HEK293T (cell line): ENCODE measurements around the gene IFI27L1.

Experiments
- CTCF ChIA-PET: fragments of 350-600 bp; formaldehyde crosslinking; extraction: SDS; loops from one replicate; lab custom pipeline; 2021; ENCODE audit warnings: antibody characterized with exemption, inconsistent platforms; lab: Yijun Ruan, JAX
- POLR2A ChIA-PET: fragments of 350-600 bp; formaldehyde crosslinking; extraction: SDS; loops from one replicate; lab custom pipeline; 2020; ENCODE audit warnings: antibody characterized with exemption, inconsistent platforms; lab: Yijun Ruan, JAX
- DNase-seq: peaks from one replicate; pipeline ENCODE4 v3.0.0; 2012; ENCODE audit warnings: mixed read lengths; ENCODE audit errors: extremely low spot score
- ARNT ChIP-seq: fragments of 450-650 bp; IDR thresholded peaks from 2 replicates; pipeline ENCODE4 v1.6.1; 2017; ENCODE audit warnings: mild to moderate bottlenecking
- BHLHE40 ChIP-seq: fragments of 450-650 bp; IDR thresholded peaks from 2 replicates; pipeline ENCODE4 v1.6.1; 2016; ENCODE audit warnings: mild to moderate bottlenecking, moderate library complexity, borderline replicate concordance
- CTBP1 ChIP-seq: fragments of 450-650 bp; IDR thresholded peaks from 2 replicates; pipeline ENCODE4 v1.6.1; 2016; ENCODE audit warnings: borderline replicate concordance
- ELF4 ChIP-seq: fragments of 450-650 bp; IDR thresholded peaks from 2 replicates; pipeline ENCODE4 v1.6.1; 2017; ENCODE audit warnings: antibody characterized with exemption
- FOXA1 ChIP-seq: fragments of 450-650 bp; IDR thresholded peaks from 2 replicates; pipeline ENCODE4 v1.6.1; 2016; ENCODE audit warnings: mild to moderate bottlenecking
- FOXK2 ChIP-seq: fragments of 450-650 bp; IDR thresholded peaks from 2 replicates; pipeline ENCODE4 v1.6.1; 2016; ENCODE audit warnings: mild to moderate bottlenecking
- FOXM1 ChIP-seq: fragments of 450-650 bp; IDR thresholded peaks from 2 replicates; pipeline ENCODE4 v1.6.1; 2017; ENCODE audit warnings: mild to moderate bottlenecking, borderline replicate concordance
- HDGF ChIP-seq: fragments of 450-650 bp; IDR thresholded peaks from 2 replicates; pipeline ENCODE4 v1.6.1; 2017; ENCODE audit warnings: antibody characterized with exemption, borderline replicate concordance
- L3MBTL2 ChIP-seq: fragments of 450-650 bp; conservative IDR thresholded peaks from 2 replicates; pipeline ENCODE4 v1.6.1; 2016; ENCODE audit warnings: mild to moderate bottlenecking
- LEF1 ChIP-seq: fragments of 450-650 bp; IDR thresholded peaks from 2 replicates; pipeline ENCODE4 v1.6.1; 2017; ENCODE audit warnings: mild to moderate bottlenecking, borderline replicate concordance
- NFRKB ChIP-seq: fragments of 450-650 bp; IDR thresholded peaks from 2 replicates; pipeline ENCODE4 v1.6.1; 2016; ENCODE audit warnings: mild to moderate bottlenecking, moderate library complexity
- SP1 ChIP-seq: fragments of 450-650 bp; IDR thresholded peaks from 2 replicates; pipeline ENCODE4 v1.6.1; 2017
- SUZ12 ChIP-seq: fragments of 450-650 bp; IDR thresholded peaks from 2 replicates; pipeline ENCODE4 v1.6.1; 2016; ENCODE audit warnings: mild to moderate bottlenecking
- TARDBP ChIP-seq: fragments of 450-650 bp; IDR thresholded peaks from 2 replicates; pipeline ENCODE4 v1.6.1; 2016
- ZNF384 ChIP-seq: fragments of 450-650 bp; IDR thresholded peaks from 2 replicates; pipeline ENCODE4 v1.6.1; 2016
- TF ChIP-seq, protein P1 (sequence below): fragments of 450-650 bp; IDR thresholded peaks from 2 replicates; pipeline ENCODE4 v1.6.1; 2016

Gene IFI27L1

GRCh38 chr14:94047581-94047980, 33.5 kb upstream of the IFI27L1 start:
- TF ChIP-seq FOXK2 (no peak), BHLHE40 (no peak), HDGF (no peak), TARDBP (no peak), CTBP1 (no peak), ELF4 (no peak), ARNT (no peak), LEF1 (no peak), ZNF384 (no peak), FOXA1 (no peak)
- no peak for DNase-seq
- ChIA-PET POLR2A (no interaction called here), CTCF (no interaction called here)

GRCh38 chr14:94048691-94049624, 32.2 kb upstream of the IFI27L1 start:
- TF ChIP-seq, protein P1, sequence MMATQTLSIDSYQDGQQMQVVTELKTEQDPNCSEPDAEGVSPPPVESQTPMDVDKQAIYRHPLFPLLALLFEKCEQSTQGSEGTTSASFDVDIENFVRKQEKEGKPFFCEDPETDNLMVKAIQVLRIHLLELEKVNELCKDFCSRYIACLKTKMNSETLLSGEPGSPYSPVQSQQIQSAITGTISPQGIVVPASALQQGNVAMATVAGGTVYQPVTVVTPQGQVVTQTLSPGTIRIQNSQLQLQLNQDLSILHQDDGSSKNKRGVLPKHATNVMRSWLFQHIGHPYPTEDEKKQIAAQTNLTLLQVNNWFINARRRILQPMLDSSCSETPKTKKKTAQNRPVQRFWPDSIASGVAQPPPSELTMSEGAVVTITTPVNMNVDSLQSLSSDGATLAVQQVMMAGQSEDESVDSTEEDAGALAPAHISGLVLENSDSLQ, result no peak
- no peak for TF ChIP-seq ARNT
- TF ChIP-seq CTBP1, result no peak
- TF ChIP-seq HDGF, result no peak
- TF ChIP-seq ELF4, result no peak
- DNase-seq, result no peak
- ChIA-PET POLR2A (no interaction called here), CTCF (interaction anchor here (0.8 to 1.5 kb wide), 3 partner anchors 12 to 109 kb away, joined by 3 to 4 read pairs (median 3); no protein-coding TSS in a partner anchor)

- POLR2A ChIA-PET, result no interaction called here
- CTCF ChIA-PET, result interaction anchor here (1.0 to 1.5 kb wide), 2 partner anchors 13 to 110 kb away, joined by 3 to 4 read pairs; no protein-coding TSS in a partner anchor
- TF ChIP-seq L3MBTL2 (no peak), TARDBP (no peak), FOXA1 (no peak), ELF4 (no peak), HDGF (no peak), ARNT (no peak), LEF1 (no peak), FOXM1 (no peak), FOXK2 (no peak), SUZ12 (no peak)
- TF ChIP-seq, protein P1, result no peak
- DNase-seq, result no peak
Measured at GRCh38 chr14:94049625-94050023, 31.5 kb upstream of the IFI27L1 start.

DNA sequence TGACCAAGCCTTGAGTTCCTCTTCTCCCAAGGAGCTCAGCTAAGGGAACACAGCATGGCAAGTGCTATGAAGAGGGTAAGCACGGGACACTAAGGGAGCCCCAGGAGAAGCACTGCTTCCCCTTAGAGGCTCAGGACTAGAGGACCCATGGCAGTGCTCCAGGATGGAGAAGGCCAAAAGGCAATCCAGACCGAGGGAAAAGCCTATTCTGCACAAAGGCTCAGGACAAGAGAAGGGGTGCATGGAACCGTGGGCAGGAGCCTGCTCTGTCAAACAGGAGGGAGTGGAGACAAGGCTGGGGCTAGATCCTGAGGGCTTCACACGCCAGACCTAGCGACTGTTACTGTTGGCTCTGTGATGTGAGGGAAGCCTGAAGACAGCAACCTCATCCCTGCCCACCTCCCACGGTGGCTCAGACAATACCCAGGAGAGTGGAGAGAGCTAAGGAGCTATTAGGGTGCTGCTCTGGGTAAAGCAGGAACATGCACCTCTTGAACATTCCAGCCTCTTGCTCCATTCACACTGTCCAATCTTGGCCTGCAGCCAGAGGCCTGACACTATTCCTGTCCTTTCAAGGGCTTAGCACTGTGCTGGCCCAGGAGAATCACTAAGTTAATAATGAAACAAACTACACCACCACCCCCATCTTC, 30.8 kb upstream of the IFI27L1 start:
- no peak for DNase-seq
- POLR2A ChIA-PET, result no interaction called here
- CTCF ChIA-PET, result interaction anchor here (0.5 to 1.5 kb wide), 4 partner anchors 14 to 134 kb away, joined by 3 to 4 read pairs (median 3); no protein-coding TSS in a partner anchor
- TF ChIP-seq SUZ12, result no peak
- TF ChIP-seq HDGF, result no peak
- no peak for TF ChIP-seq SP1
- no peak for TF ChIP-seq ELF4
- no peak for TF ChIP-seq CTBP1
- TF ChIP-seq ARNT, result no peak

GRCh38 chr14:94051115-94051514, 30.0 kb upstream of the IFI27L1 start:
- ChIA-PET POLR2A (interaction anchor here (3.5 kb wide), 1 partner anchor 30 kb away, joined by 13 read pairs; the partner anchor contains the start of genes DDX24 and IFI27L1), CTCF (interaction anchor here (0.6 to 2.0 kb wide), 7 partner anchors 15 to 133 kb away, joined by 3 to 8 read pairs (median 3); no protein-coding TSS in a partner anchor)
- DNase-seq, result peak; percentile 30
- TF ChIP-seq ELF4 (no peak), L3MBTL2 (no peak), FOXA1 (no peak), FOXM1 (no peak), FOXK2 (no peak), SP1 (no peak), TARDBP (no peak), CTBP1 (no peak), SUZ12 (no peak), BHLHE40 (no peak), LEF1 (no peak), NFRKB (no peak), ZNF384 (no peak), HDGF (no peak), ARNT (no peak)
- TF ChIP-seq, protein P1, result no peak

GRCh38 chr14:94051779-94052178, 29.3 kb upstream of the IFI27L1 start:
- TF ChIP-seq ELF4 (no peak), SUZ12 (no peak), SP1 (no peak), CTBP1 (no peak), NFRKB (no peak), FOXM1 (no peak), TARDBP (no peak), HDGF (no peak), L3MBTL2 (no peak)
- TF ChIP-seq, protein P1, result no peak
- ChIA-PET POLR2A (interaction anchor here (3.5 kb wide), 1 partner anchor 30 kb away, joined by 13 read pairs; the partner anchor contains the start of genes DDX24 and IFI27L1), CTCF (interaction anchor here (1.3 to 2.0 kb wide), 2 partner anchors 85 to 87 kb away, joined by 7 to 8 read pairs; no protein-coding TSS in a partner anchor)

More at GRCh38 chr14:94051779-94052178, 29.3 kb upstream of the IFI27L1 start:
- DNase-seq, result no peak
